ENCODE results near the gene GUCY2D.
"Not testable (repeated sequence)": the region's sequence is repeated elsewhere in the genome, so short reads cannot be mapped to it uniquely, and the experiment has no call there.

The GUCY2D gene

DNA sequence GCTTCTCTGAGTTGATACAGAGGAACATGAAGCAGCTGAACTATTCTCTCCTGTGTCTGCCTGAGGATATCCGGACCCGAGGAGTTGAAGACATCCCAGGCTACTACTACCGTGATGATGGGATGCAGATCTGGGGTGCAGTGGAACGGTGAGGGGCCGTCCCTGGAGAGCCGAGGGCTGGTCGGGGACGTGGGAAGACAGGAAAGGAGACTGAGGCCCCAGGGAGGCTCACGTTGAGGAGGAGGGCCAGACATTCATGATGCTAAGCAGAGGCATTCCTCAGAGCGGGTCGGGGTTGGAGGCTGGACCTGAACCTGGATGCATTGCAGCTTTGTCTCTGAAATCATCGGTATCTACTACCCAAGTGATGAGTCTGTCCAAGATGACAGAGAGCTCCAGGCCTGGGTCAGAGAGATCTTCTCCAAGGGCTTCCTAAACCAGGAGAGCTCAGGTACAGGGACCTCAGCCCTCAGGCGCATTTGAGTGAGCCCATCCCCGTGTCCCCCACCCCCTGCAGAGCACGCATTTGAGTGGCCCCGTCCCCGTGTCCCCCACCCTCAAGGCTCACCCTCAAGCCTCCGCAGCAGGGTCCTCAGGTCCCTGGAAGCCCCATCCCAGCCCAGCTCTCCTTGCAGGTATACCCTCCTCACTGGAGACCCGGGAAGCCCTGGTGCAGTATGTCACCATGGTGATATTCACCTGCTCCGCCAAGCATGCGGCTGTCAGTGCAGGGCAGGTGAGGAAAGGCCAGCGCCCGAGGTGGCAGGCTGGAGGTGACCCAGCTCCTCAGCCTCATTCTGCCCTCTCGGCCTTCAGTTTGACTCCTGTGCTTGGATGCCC lies 44.7 kb downstream of the GUCY2D start:
- DNase-seq: no peak

DNA sequence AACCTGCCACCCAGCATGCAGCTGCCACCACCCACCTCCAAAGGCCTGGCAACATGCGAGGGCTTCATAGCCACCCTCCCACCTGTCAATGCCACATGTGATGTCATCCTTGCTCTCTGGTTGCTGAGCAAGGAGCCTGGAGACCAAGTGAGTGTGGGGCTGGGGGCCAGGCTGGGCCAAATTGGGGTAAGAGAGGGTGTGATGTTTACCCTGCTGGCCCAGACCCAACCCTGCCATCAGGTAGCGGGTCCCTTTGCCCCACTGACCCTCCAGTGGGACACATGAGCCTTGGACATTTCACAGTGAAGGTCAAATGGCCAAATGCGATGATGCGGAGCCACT lies 45.3 kb downstream of the GUCY2D start:
- DNase-seq: no peak

DNA sequence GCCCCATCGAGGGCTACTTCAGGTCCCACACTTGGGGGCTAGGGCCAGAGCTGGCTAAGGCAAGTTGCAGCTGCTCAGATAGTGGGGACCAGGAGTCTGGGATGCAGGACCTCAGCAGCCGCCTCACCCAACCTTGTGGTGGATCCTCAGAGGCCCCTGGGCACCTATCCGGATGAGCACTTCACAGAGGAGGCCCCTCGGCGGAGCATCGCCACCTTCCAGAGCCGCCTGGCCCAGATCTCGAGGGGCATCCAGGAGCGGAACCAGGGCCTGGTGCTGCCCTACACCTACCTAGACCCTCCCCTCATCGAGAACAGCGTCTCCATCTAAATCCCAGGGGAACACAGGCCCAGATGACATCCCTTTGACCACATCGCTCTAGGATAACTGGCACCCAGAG lies 45.8 kb downstream of the GUCY2D start:
- no peak for DNase-seq

DNA sequence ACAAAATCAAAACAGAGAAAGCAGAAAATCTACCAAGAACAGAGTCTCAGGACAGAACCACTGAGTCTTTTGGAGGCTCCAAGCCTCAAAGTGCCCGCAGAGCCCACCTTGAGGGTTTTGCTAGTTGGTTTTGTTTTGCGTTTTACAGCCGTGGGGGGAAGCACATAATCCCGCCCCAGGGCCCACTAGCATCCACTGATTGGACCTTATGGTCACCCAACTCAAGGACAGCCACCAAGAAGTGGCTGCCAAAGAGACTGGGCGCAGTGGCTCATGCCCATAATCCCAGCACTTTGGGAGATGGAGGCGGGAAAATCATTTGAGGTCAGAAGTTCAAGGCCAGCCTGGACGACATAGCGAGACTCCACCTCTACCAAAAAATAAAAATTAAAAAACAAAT lies 46.3 kb downstream of the GUCY2D start:
- DNase-seq: no peak

- DNase-seq: no peak
Observed at GRCh38 chr17:8051831-8052230, 49.4 kb downstream of the GUCY2D start.

DNA sequence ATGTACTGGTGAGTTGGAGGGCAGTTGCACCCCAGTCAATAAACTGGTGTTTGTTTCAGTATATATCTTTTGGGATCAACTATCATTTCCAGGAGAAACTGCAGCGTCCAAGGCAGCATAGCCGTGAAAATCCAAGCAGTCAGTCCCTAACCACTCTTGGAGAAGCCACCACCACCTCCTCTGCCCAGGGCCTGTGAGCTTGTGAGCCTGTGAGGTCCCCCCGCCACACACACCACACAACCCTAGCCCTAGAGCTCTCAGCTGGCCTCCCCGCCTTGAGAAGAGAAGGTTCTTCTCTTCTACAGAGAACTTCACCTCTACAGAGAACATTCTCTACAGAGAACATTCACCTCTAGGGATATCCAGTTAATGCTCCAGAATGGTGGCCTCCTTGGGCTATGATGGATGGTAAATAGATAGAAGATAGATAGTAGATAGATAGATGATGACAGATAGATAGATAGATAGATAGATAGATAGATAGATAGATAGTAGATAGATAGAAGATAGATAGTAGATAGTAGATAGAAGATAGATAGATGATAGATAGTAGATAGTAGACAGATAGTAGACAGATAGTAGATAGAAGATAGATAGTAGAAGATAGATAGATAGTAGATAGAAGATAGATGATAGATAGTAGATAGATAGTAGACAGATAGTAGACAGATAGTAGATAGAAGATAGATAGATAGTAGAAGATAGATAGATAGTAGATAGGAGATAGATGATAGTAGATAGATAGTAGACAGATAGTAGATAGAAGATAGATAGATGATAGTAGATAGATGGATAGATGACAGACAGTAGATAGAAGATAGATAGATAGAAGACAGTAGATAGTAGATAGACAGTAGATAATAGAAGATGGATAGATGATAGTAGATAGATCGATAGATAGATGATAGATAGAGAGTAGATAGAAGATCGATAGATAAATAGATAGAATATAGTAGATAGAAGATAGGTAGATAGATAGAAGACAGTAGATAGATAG lies 50.1 kb downstream of the GUCY2D start:
- DNase-seq: no peak

DNA sequence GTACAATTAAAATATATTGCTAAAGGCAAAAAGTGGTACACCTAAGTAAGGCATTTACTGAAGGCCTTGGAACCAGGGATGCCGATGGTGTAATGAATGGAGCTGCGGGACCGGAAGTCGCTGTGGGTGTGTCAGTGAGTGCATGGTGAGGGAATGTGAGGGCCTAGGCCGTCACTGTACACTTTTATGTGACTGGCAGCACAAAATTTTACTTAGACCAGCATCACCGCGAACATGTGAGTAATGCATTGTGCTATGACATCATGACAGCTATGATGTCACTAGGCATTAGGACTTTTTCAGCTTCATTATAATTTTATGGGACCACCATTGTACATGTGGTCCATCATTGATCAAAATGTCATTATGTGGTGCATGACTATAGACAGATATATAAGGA lies 51.2 kb downstream of the GUCY2D start:
- DNase-seq: no peak

- no peak for DNase-seq
Observed at GRCh38 chr17:8055851-8056231, 53.4 kb downstream of the GUCY2D start.

GRCh38 chr17:8056232-8056975 lies 54.0 kb downstream of the GUCY2D start:
- no peak for DNase-seq

DNA sequence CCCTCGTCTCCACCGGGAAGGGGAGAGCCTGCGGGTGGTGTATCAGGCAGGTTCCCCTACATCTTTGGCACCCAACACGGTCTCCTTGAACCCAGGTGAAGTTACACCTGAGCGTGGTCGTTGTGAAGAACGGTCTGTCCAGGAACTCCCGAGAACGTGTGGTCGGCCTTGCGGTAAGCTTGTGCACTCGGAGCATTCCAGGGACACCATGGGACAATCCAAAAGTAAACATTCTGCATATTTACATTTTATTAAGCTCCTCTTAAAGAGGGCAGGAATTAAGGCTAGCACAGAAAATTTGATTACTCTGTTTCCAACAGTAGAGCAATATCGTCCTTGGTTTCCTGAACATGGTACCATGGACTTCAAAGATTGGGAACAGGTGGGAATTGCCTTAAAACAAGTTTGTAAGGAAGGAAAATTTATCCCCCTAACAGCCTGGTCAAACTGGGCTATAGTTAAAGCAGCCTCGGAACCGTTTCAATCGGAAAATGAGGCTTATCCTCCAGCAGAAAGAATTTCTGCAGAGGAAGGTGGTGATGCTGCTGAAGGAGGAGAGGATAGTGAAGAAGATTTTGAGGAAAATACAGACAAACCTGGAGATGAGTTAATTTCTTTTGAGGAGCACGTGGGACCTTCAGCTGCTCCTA lies 54.7 kb downstream of the GUCY2D start:
- DNase-seq: no peak

GRCh38 chr17:8057691-8058114 lies 55.3 kb downstream of the GUCY2D start:
- DNase-seq: peak; percentile 33

GRCh38 chr17:8059131-8059530 lies 56.7 kb downstream of the GUCY2D start:
- DNase-seq: peak; percentile 32

- no peak for DNase-seq
Observed at GRCh38 chr17:8060274-8060673, 57.9 kb downstream of the GUCY2D start.

GRCh38 chr17:8061851-8062250 lies 59.4 kb downstream of the GUCY2D start:
- not testable (repeated sequence) for DNase-seq

GRCh38 chr17:8062435-8062806 lies 60.0 kb downstream of the GUCY2D start:
- no peak for DNase-seq

GRCh38 chr17:8062807-8063483 lies 60.5 kb downstream of the GUCY2D start:
- no peak for DNase-seq

GRCh38 chr17:8063761-8064534 lies 61.5 kb downstream of the GUCY2D start:
- no peak for DNase-seq

DNA sequence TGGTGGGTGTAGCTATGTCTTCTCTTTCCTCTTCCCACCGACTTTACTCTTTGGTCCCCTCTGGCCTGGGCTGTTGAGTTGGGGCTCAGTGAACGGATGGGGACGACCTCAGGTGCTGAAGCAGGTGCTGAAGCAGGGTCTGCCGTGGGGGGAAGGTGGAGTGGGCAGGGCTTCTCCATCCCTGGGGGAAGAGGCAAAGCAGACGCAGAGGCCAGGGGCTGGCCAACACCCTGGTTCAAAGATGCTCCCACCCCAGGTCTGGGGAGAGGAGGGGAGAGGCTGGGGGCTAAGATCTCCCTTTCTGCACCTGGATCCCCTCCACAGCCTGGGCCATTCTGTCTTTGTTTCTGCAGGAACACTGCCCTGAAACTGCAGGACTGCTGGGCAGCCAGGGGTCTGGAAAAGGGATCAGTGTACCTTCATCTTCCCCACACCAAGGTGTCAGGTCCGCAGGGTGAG lies 62.2 kb downstream of the GUCY2D start:
- DNase-seq: no peak

GRCh38 chr17:8066841-8067775 lies 64.7 kb downstream of the GUCY2D start:
- DNase-seq: no peak

- no peak for DNase-seq
Observed at GRCh38 chr17:8067806-8068205, 65.4 kb downstream of the GUCY2D start.
